Measurements from ENCODE around the gene LRP1.

Gene LRP1

DNA sequence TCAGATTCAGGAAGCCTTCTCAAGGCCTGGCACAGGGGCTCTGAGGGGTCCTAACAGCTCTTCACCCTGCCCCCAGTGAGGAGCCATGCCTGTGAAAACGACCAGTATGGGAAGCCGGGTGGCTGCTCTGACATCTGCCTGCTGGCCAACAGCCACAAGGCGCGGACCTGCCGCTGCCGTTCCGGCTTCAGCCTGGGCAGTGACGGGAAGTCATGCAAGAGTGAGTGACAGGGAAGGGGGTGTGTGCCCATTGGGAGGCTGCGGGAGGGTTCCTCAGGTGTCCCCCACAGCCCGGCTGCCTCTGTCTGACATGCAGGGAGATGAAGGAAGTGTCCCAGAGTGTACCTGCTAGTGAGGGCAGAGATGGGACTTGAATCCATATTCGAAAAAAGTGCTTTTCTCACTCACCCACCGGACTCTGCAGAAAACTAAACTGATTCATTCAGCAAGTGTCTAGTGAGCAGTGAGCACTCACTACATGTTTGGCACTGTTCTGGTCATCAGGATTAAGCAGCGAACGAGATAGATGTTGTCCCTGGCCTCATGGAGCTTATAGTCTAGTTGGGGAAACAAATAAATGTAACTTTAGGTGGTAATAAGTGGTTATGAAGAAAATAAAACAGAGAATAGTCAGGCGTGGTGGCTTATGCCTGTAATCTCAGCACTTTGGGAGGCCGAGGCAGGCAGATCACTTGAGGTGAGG is 28.6 kb downstream of the LRP1 start:
- no peak for DNase-seq (ENCODE audit: low read depth)

DNA sequence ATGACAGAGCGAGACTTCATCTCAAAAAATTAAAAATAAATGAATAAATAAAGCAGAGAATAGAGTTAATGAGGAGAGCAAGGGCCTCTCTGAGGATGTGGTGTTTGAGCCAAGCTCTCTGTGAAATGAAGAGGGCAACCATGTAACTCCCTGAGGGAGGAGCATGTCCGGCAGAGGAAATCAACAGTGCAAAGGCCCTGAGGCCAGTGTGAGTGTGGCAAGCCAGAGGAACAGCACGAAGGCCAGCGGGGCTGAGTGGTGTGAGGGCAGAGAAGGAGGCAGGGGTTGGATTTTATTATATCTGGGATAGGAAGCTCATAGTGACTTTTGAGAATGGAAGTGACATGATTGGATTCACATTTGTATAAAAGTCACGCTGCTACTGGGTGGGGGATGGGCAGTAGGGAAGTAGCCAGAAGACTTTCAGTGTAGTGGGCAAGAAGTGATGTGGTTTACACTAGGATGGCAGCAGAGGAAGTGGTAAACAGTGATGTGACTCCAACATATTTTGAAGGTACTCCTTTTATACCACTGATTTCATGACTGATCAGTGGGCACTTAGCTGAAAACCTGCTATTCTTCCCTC is 29.4 kb downstream of the LRP1 start:
- no peak for DNase-seq (ENCODE audit: low read depth)

GRCh38 chr12:57158186-57158585 is 29.9 kb downstream of the LRP1 start:
- no peak for DNase-seq (ENCODE audit: low read depth)

- DNase-seq (ENCODE audit: low read depth) = no peak
Observed at GRCh38 chr12:57158665-57159064, 30.4 kb downstream of the LRP1 start.

DNA sequence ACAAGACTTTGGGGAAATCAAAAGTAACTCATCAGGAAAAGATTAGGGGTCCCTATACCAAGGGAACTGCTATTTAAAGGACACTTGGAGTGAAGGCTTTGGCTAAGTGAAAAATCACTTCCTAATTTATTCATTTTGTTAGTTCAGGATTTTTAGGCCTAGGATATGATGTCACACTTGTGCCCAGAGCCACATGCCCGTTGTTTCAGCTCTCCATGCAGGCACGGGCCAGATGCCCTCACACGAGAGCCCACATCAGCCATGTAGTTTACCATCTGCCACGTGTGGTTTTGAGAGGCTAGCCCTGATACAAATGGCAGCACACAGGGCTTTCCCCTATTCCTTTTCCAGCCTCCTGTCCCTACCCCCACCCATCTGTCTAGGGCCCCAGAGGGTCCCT is 31.0 kb downstream of the LRP1 start:
- DNase-seq (ENCODE audit: low read depth) = no peak

DNA sequence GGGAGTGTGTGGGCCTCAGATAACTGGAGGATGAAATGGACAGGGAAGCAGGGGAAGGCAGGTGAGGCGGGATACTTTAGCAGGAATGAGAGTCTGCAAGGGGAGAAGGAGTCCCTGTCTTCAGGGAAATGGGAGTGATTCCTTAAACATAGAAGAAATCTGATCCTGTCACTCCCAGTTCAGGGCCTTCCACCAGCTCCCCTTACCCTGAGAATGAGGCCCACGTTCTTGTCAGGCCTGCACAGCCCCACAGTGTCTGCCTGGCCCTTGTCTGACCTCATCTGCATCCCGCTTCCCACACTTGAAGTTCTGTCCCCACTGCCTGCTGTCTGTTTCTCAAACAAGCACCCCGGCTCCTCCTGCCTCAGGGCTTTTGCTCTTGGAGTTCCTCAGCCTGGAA is 31.8 kb downstream of the LRP1 start:
- no peak for DNase-seq (ENCODE audit: low read depth)

- DNase-seq (ENCODE audit: low read depth) = no peak
Observed at GRCh38 chr12:57160741-57161140, 32.5 kb downstream of the LRP1 start.

DNA sequence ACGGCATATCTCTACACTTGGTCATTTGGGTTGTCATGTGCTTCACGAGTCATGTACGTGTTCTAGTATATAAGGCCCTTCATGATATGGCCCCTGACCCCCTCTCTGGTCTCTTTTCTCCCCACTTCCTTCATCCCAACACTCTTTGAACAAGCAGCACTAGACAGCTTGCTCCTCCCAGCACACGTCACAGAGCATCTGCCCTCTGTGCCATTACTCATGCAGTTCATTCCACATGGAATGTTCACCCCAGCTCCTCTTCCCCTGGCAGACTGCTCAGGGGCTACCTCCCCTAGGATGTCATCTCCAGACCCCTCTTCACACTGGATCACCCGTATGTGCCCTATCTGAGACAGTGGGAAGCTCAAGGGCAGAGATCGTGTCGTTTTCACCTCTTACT is 33.2 kb downstream of the LRP1 start:
- no peak for DNase-seq (ENCODE audit: low read depth)

DNA sequence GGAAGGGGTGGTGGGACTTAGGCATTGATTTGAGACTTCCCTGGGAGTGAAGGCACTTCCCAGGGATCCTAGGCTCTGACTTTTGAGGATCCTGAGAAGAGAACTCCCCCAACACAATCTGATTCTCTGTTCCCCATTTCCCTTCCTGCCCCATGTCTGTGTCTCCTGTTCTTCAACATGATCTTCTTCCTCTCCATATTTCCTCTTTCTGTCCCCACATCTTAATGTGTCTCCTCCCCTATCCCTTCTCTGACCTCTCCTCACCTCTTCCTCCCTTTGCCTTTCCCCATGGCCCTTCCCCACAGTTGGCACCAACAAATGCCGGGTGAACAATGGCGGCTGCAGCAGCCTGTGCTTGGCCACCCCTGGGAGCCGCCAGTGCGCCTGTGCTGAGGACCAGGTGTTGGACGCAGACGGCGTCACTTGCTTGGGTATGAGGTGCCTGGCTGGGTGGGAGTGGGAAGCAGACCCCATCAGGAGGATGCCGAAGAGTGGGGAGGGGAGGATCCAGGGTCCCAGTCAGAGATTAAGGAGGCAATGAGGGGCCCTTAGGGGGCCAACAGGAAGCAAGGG is 34.4 kb downstream of the LRP1 start:
- no peak for DNase-seq (ENCODE audit: low read depth)

- DNase-seq (ENCODE audit: low read depth) = no peak
Observed at GRCh38 chr12:57164454-57164853, 36.2 kb downstream of the LRP1 start.

DNA sequence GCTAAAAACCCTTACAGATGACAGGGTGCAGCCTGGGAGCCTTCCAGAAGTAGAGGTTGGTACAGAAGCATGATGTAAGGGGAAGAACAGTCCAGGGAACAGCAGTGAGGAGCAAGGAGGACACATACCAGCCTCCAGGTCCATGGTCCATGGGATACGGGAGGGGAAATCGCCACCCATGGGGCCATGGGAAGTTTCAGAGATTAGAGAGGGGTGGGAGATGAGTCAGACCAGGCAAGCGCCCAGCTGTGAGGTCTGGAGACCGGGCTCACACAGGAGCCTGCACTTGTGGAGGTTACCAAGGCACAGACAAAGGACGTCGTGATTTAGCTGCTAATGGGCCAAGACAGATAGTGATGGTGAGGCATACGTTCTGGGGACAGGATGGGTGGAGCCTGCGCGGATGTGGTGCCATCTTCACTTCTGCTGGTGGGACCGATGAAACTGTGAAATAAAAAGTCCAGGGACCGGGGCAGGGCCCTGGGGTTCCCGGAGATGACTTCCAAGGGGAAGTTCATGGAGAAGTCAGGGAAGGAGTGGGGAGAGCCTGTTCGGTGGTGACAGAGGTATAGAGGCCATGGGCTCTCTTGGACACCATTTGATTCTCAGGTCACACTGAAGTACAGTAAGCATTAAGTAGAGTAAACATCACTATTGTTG is 36.8 kb downstream of the LRP1 start:
- DNase-seq (ENCODE audit: low read depth) = no peak

GRCh38 chr12:57165741-57166140 is 37.5 kb downstream of the LRP1 start:
- DNase-seq (ENCODE audit: low read depth) = no peak

GRCh38 chr12:57166971-57167371 is 38.7 kb downstream of the LRP1 start:
- DNase-seq (ENCODE audit: low read depth) = no peak

DNA sequence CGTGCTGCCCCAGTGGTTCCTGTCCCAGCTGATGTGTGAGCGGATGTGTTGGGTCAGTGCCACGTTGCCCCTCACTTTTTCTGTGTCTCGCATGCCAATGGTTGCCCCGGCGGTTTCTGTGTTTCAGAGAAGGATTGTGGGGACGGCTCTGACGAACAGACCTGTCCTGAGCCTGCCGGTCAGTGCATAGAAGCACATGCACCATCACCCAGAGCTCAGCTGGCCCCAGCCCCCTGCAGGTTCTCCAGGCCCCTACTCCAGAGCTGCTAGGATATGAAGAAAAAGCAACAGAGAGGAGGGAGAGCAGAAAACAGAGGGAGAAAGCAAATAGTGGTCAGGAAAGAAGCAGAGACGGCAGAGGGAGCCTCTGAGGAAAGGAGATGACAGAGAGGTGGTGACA is 39.8 kb downstream of the LRP1 start:
- no peak for DNase-seq (ENCODE audit: low read depth)

DNA sequence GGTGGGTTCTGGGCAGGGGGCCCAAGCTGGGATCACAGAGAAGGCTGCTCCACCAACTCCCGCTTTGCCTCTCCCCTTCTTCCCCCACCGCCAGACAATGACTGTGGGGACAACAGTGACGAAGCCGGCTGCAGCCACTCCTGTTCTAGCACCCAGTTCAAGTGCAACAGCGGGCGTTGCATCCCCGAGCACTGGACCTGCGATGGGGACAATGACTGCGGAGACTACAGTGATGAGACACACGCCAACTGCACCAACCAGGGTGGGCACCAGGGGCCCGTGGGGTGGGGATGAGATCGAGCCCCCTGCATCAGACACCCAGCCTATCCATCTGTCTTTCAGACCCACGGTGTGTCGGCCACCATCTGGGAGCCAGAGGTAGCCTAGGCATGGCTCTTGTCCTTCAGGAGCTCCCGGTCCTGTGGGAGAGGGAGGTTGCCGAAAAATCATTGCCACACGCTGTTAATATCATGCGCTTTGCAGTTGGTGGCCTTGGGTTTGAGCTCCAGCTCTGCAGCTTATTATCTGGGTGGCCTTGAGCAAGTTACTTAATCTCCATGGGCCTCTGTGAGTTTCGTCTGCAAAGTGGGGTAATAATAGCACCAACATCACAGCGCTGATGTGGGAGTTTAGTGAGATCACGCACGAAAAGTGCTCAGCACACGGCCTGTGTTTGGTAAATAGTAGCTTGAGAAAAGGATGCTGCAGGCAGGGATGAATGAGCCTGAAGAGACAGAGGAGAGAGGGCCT is 40.9 kb downstream of the LRP1 start:
- no peak for DNase-seq (ENCODE audit: low read depth)

- no peak for DNase-seq (ENCODE audit: low read depth)
Observed at GRCh38 chr12:57169969-57170368, 41.7 kb downstream of the LRP1 start.

DNA sequence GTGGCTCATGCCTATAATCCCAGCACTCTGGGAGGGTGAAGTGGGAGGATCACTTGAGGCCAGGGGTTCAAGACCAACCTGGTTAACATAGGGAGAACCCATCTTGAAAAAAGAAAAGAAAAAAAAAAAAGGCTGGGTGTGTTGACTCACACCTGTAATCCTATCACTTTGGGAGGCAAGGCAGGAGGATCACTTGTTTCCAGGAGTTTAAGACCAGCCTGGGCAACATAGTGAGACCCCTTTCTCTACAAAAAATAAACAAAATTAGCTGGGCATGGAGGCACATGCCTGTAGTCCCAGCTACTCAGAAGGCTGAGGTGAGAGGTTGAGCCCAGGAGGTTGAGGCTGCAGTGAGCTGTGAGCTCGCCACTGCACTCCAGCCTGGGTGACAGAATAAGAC is 42.1 kb downstream of the LRP1 start:
- DNase-seq (ENCODE audit: low read depth) = no peak

DNA sequence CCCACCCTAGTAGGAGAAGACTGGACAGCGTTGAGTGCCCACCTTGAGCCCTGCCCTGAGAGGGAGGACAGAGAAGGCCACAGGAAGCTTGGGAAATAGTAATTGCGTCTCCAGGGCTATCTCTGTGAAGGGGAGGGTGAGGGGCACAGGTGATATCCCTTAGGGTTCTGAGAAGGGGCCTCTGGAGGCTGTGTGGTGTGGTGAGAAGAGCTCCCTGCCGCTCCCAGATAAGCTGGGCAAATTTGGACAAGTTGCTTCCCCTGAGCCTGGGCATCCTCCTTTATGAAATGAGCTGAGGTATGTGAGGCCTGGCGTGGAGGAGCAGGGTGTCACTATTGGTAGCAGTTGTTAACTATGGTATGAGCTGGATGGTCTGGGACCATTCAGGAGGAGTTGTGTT is 42.6 kb downstream of the LRP1 start:
- no peak for DNase-seq (ENCODE audit: low read depth)

GRCh38 chr12:57171668-57172067 is 43.4 kb downstream of the LRP1 start:
- no peak for DNase-seq (ENCODE audit: low read depth)

GRCh38 chr12:57173089-57173488 is 44.8 kb downstream of the LRP1 start:
- no peak for DNase-seq (ENCODE audit: low read depth)

DNA sequence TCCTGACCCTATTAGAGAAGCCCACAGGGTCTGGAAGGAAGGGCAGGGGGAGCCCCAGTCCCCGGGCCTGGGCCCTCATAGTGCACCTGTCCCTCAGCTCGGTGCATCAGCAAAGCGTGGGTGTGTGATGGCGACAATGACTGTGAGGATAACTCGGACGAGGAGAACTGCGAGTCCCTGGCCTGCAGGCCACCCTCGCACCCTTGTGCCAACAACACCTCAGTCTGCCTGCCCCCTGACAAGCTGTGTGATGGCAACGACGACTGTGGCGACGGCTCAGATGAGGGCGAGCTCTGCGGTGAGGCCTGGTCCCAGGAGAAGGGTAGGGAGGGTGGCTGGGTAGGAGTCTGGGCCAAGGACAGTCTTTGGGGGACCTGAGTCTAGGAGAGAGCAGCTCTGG is 45.4 kb downstream of the LRP1 start:
- DNase-seq (ENCODE audit: low read depth) = no peak

DNA sequence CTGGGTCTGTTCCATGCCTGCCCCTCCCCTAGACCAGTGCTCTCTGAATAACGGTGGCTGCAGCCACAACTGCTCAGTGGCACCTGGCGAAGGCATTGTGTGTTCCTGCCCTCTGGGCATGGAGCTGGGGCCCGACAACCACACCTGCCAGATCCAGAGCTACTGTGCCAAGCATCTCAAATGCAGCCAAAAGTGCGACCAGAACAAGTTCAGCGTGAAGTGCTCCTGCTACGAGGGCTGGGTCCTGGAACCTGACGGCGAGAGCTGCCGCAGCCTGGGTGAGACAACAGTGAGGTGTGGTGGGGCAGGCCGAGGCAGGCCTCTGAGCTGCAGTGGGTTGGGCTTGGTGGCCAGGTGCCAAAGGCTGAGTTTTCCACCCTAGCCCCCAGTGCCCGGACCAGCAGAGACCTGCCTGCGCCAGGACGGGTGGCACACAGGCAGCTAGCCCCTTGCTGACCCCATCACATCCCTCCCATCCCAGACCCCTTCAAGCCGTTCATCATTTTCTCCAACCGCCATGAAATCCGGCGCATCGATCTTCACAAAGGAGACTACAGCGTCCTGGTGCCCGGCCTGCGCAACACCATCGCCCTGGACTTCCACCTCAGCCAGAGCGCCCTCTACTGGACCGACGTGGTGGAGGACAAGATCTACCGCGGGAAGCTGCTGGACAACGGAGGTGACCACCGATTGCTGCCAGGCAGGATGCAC is 47.3 kb downstream of the LRP1 start:
- DNase-seq (ENCODE audit: low read depth) = no peak
